H1 (cell line): Measurements from ENCODE around the gene MACC1. TPM values are rescaled to one million over a fixed set of nuclear protein-coding genes. Genes with fewer than 3 reads are reported as not detected.

Experiments used
- NANOG ChIP-seq: IDR thresholded peaks from 2 replicates; pipeline ENCODE4 v1.6.1; 2011; ENCODE audit warnings: low read length, low read depth, mild to moderate bottlenecking, inconsistent platforms; ENCODE audit not compliant: insufficient read depth, poor library complexity, severe bottlenecking
- polyA plus RNA-seq, 7 experiments: library from polyadenylated mRNA; depleted of rRNA in 3 of 7; stranded (reverse) in 5 of 7; unstranded in 2 of 7; fragments of >200 nt in 5 of 7; fragments of 200-250 nt in 2 of 7; gene quantifications; 1 replicate in 5 of 7; 2 replicates in 1 of 7; 4 replicates in 1 of 7; pipeline versions ENCODE4 v1.2.1 to v1.2.3, GENCODE V29; 2011 to 2013; ENCODE audit warnings: missing spikeins in 2 of 7, mixed read lengths in 2 of 7
- total RNA-seq: library from RNA; stranded (reverse); fragmentation: NEBNext Ultra II Directional; extraction: Animal tissue kit (Norgen Biotek cat#: 25700); gene quantifications from 2 replicates; pipeline ENCODE4 v1.2.1, GENCODE V29; 2021

Gene MACC1
- total and polyA plus RNA-seq, 2 of the 8 experiments (the other 6 are each of a cell fraction or from before 2014, with no cell fraction given) = 2.0 to 17.2 TPM

GRCh38 chr7:20257212-20257611 is 40.0 kb upstream of the MACC1 start (continued):
- TF ChIP-seq NANOG = no peak
